Motor neuron (in vitro differentiated cells): Measurements from ENCODE around the gene NLRC5. TPM values are rescaled to one million over a fixed set of nuclear protein-coding genes. Genes with fewer than 3 reads are reported as not detected.

Source experiments
- ATAC-seq, 8 experiments: fragments of 200-7000 bp; cut with Tn5 transposase; replicated peaks in 6 of 8; 2 replicates each; pipeline ENCODE4 v1.8.0; 2021; ENCODE audit warnings: mild to moderate bottlenecking in 8 of 8, moderate library complexity in 8 of 8
- H3K27ac ChIP-seq, 2 donors: fragments of 250-450 bp; sonication (Bioruptor Pico); 2 replicates each; pipeline ENCODE4 v1.9.0; 2021; ENCODE audit warnings: antibody characterized with exemption in 2 of 2, mild to moderate bottlenecking in 2 of 2, moderate library complexity in 1 of 2
- H3K4me1 ChIP-seq, 2 donors: fragments of 250-450 bp; sonication (Bioruptor Pico); replicated peaks in 1 of 2; 2 replicates each; pipeline ENCODE4 v1.6.1; 2021; ENCODE audit warnings: antibody characterized with exemption in 2 of 2, mild to moderate bottlenecking in 2 of 2, moderate library complexity in 1 of 2
- H3K4me3 ChIP-seq, 5 donors: fragments of 250-450 bp; sonication (Bioruptor Pico); 2 replicates each; pipeline ENCODE4 v1.9.0; 2021; ENCODE audit warnings: antibody characterized with exemption in 5 of 5, mild to moderate bottlenecking in 5 of 5, moderate library complexity in 4 of 5
- WGBS, 10 experiments: fragments of 450-650 bp; shearing (Covaris generic); methylation state at CpG; one replicate each; pipeline ENCODE4 v1.0.0; 2022; 5-methylcytosine and 5-hydroxymethylcytosine counted together
- in situ Hi-C, 9 experiments: fragments of 400-800 bp; cut with MboI; loops; one replicate each; pipeline ENCODE4 v1.15.0; 2021; ENCODE audit warnings: low sequenced_read_pairs in 9 of 9, low pct_unique_long_range_greater_than_20kb in 2 of 9; ENCODE audit not compliant: unreplicated experiment in 9 of 9
- total RNA-seq, 8 experiments: library from RNA; unstranded; fragments of 300-600 nt; gene quantifications; 2 replicates each; pipeline versions ENCODE4 v1.2.3 to v1.2.4, GENCODE V29; 2022

The NLRC5 gene
- total RNA-seq, 8 experiments from 2014 or later, result 0.16 to 38.8 (median 3.4) TPM

- no peak for ATAC-seq
- H3K27ac ChIP-seq, result no peak overlapping the region
- in situ Hi-C loops, result no loop called here
- WGBS, 10 experiments, result 20 to 100% (median 91%) methylated on average over 1 to 7 of the region's 16 CpGs; no CpG with 5 or more reads in 5 of the 10 experiments
- H3K4me1 ChIP-seq, result no peaks in the 10 kb centered on the region
- H3K4me3 ChIP-seq, result no peak overlapping the region
Measured at GRCh38 chr16:57029161-57030160, 40.1 kb downstream of the NLRC5 start.

- Histone ChIP-seq H3K4me3 (no peak overlapping the region), H3K4me1 (no peaks in the 10 kb centered on the region), H3K27ac (no peak overlapping the region)
- no peak for ATAC-seq
- in situ Hi-C loops, result no loop called here
- WGBS, 10 experiments, result 67 to 100% (median 80%) methylated on average over 1 to 2 of the region's 2 CpGs; no CpG with 5 or more reads in 3 of the 10 experiments
Measured at GRCh38 chr16:57030346-57030902, 41.1 kb downstream of the NLRC5 start.

- WGBS, 10 experiments, result 72 to 100% (median 98%) methylated on average over 1 to 4 of the region's 4 CpGs; no CpG with 5 or more reads in 2 of the 10 experiments
- in situ Hi-C loops, result no loop called here
- ATAC-seq, result no peak
- H3K4me1 ChIP-seq, result no peaks in the 10 kb centered on the region
- no peak overlapping the region for H3K27ac ChIP-seq
- no peak overlapping the region for H3K4me3 ChIP-seq
Measured at GRCh38 chr16:57031156-57031555, 41.8 kb downstream of the NLRC5 start.

GRCh38 chr16:57032346-57032745 is 43.0 kb downstream of the NLRC5 start:
- H3K27ac ChIP-seq, result no peak overlapping the region
- in situ Hi-C loops, result no loop called here
- ATAC-seq, result peak in 1 of 8 experiments; percentile 9
- H3K4me3 ChIP-seq, result no peak overlapping the region
- no peaks in the 10 kb centered on the region for H3K4me1 ChIP-seq

GRCh38 chr16:57032931-57033330 is 43.6 kb downstream of the NLRC5 start:
- in situ Hi-C loops, result no loop called here
- no peak for ATAC-seq
- H3K4me1 ChIP-seq, result no peaks in the 10 kb centered on the region
- H3K27ac ChIP-seq, result no peak overlapping the region
- no peak overlapping the region for H3K4me3 ChIP-seq
- 70 to 100% (median 88%) methylated on average over 2 to 5 of the region's 5 CpGs; no CpG with 5 or more reads in 4 of the 10 experiments for WGBS, 10 experiments

GRCh38 chr16:57036315-57036714 is 47.0 kb downstream of the NLRC5 start:
- in situ Hi-C loops, result no loop called here
- no peaks in the 10 kb centered on the region for H3K4me1 ChIP-seq
- 90% methylated on average over 2 of the region's 4 CpGs; no CpG with 5 or more reads in 9 of the 10 experiments for WGBS, 10 experiments
- no peak overlapping the region for H3K4me3 ChIP-seq
- no peak overlapping the region for H3K27ac ChIP-seq
- no peak for ATAC-seq

- ATAC-seq, result peak in 1 of 8 experiments; percentile 12
- no peaks in the 10 kb centered on the region for H3K4me1 ChIP-seq
- no peak overlapping the region for H3K4me3 ChIP-seq
- 17 to 100% (median 82%) methylated on average over 1 to 4 of the region's 7 CpGs; no CpG with 5 or more reads in 5 of the 10 experiments for WGBS, 10 experiments
- in situ Hi-C loops, result no loop called here
- H3K27ac ChIP-seq, result no peak overlapping the region
Measured at GRCh38 chr16:57036945-57037344, 47.6 kb downstream of the NLRC5 start.

- Histone ChIP-seq H3K4me3 (no peak overlapping the region), H3K27ac (no peak overlapping the region), H3K4me1 (no peaks in the 10 kb centered on the region)
- no peak for ATAC-seq
- 57 to 100% (median 81%) methylated on average over 1 to 2 of the region's 2 CpGs; no CpG with 5 or more reads in 2 of the 10 experiments for WGBS, 10 experiments
- in situ Hi-C loops, result no loop called here
Measured at GRCh38 chr16:57038166-57038565, 48.8 kb downstream of the NLRC5 start.

GRCh38 chr16:57039148-57039812 is 49.9 kb downstream of the NLRC5 start:
- Histone ChIP-seq H3K27ac (no peak overlapping the region), H3K4me1 (no peaks in the 10 kb centered on the region), H3K4me3 (no peak overlapping the region)
- no peak for ATAC-seq
- in situ Hi-C loops, result no loop called here
- 50 to 100% (median 76%) methylated on average over 1 to 4 of the region's 5 CpGs; no CpG with 5 or more reads in 2 of the 10 experiments for WGBS, 10 experiments

- ATAC-seq, result no peak
- in situ Hi-C loops, result loop anchor here in 1 of 9 experiments (10.0 kb wide), 1 partner anchor 67 kb away; no protein-coding TSS in a partner anchor
- 63 to 85% (median 77%) methylated on average over 2 to 7 of the region's 12 CpGs; no CpG with 5 or more reads in 4 of the 10 experiments for WGBS, 10 experiments
- Histone ChIP-seq H3K27ac (no peak overlapping the region), H3K4me1 (peaks cover 0 to 4% of the 10 kb centered on the region in 2 donors), H3K4me3 (no peak overlapping the region)
Measured at GRCh38 chr16:57041182-57042156, 52.1 kb downstream of the NLRC5 start.

- Histone ChIP-seq H3K4me1 (peaks cover 0 to 4% of the 10 kb centered on the region in 2 donors), H3K4me3 (no peak overlapping the region), H3K27ac (no peak overlapping the region)
- WGBS, 10 experiments, result 20 to 100% (median 80%) methylated on average over 1 to 9 of the region's 14 CpGs; no CpG with 5 or more reads in 1 of the 10 experiments
- in situ Hi-C loops, result loop anchor here in 1 of 9 experiments (10.0 kb wide), 1 partner anchor 68 kb away; no protein-coding TSS in a partner anchor
- no peak for ATAC-seq
Measured at GRCh38 chr16:57042157-57043111, 53.1 kb downstream of the NLRC5 start.
